ENCODE measurements around the gene SPATA31D1. TPM values are rescaled to one million over a fixed set of nuclear protein-coding genes. Genes with fewer than 3 reads are reported as not detected.

SPATA31D1 gene
- not detected in 2 replicates for total RNA-seq (ENCODE audit: low replicate concordance)

DNA sequence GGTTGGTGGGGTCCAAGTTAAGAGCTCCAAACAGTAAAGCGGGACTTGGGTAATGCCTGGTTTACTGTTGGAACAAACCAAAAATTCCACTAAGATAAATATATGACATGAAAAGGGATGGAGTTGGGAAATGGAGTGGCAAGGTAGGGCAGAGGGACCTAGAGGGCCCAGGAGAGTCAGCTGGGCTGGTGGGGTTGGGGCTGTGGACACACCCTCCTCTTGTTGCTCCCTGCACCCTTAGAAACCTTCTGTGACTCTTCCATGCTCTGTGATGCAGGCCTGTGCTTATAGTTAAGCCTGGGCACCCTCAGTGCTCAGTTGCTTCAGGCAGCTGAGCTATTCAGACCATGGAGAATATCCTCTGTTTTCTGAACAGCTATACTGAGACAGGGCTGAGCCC, at the start of gene SPATA31D1:
TSS of gene SPATA31D1 (plus strand) at position 301 of the 400 bp plus-strand sequence. CDS start at position 348, 47 bp downstream.

DNA sequence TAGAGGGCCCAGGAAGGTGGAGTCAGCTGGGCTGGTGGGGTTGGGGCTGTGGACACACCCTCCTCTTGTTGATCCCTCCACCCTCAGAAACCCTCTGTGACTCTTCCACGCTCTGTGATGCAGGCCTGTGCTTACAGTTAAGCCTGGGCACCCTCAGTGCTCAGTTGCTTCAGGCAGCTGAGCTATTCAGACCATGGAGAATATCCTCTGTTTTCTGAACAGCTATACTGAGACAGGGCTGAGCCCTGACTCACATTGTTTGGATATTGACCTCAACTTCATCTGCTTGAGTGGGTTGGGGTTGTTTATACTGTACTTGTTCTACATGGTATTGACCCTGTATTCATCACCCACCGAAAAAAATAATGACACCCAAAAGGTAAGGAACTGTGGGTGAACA, 45.2 kb upstream of the SPATA31D1 start, which contains the start of gene SPATA31D3:
TSS of gene SPATA31D3 (plus strand) at position 108 of the 400 bp plus-strand sequence. CDS start at position 194, 86 bp downstream.

Other genes starting within 250 kb of the SPATA31D1 start
- not detected in 2 replicates for gene SPATA31D4, start 60.3 kb upstream of the SPATA31D1 start, total RNA-seq (ENCODE audit: low replicate concordance)
- gene SPATA31D3, start 45.3 kb upstream of the SPATA31D1 start, total RNA-seq (ENCODE audit: low replicate concordance), result not detected in 2 replicates